HepG2 (cell line): Measurements from ENCODE around the gene PLOD3. TPM values are rescaled to one million over a fixed set of nuclear protein-coding genes. Genes with fewer than 3 reads are reported as not detected.

Experiments
- DRAP1 ChIP-seq: IDR thresholded peaks from 2 replicates; pipeline ENCODE4 v1.6.1; 2016; ENCODE audit warnings: missing genetic modification reagents, missing compliant biosample characterization
- FOXP1 ChIP-seq, 2 experiments: fragments of 450-650 bp in 1 of 2; IDR thresholded peaks; 2 replicates each; pipeline ENCODE4 v1.6.1; 2017 to 2018; ENCODE audit warnings: antibody characterized with exemption in 1 of 2
- IKZF5 ChIP-seq: IDR thresholded peaks from 2 replicates; pipeline ENCODE4 v1.6.1; 2018; ENCODE audit warnings: missing genetic modification reagents, mild to moderate bottlenecking, missing compliant biosample characterization
- RBFOX2 ChIP-seq: fragments of 200-400 bp; formaldehyde crosslinking; IDR thresholded peaks from 2 replicates; pipeline ENCODE4 v1.6.1; 2017; ENCODE audit warnings: low read depth, mild to moderate bottlenecking, low read length
- TEAD3 ChIP-seq: optimal IDR thresholded peaks from 2 replicates; pipeline ENCODE3; 2016; ENCODE audit warnings: borderline replicate concordance
- TRIM22 ChIP-seq: fragments of 450-650 bp; IDR thresholded peaks from 2 replicates; pipeline ENCODE4 v1.6.1; 2017
- ZNF556 ChIP-seq: sonication (generic); formaldehyde crosslinking; IDR thresholded peaks from 2 replicates; pipeline ENCODE4 v1.4.0; 2020; ENCODE audit warnings: mild to moderate bottlenecking, missing genetic modification reagents, borderline replicate concordance
- ZNF557 ChIP-seq: sonication (generic); formaldehyde crosslinking; IDR thresholded peaks from 2 replicates; pipeline ENCODE4 v1.4.0; 2020; ENCODE audit warnings: missing genetic modification reagents
- ZNF644 ChIP-seq: IDR thresholded peaks from 2 replicates; pipeline ENCODE4 v1.6.1; 2016; ENCODE audit warnings: low read depth
- ZZZ3 ChIP-seq: sonication (generic); formaldehyde crosslinking; IDR thresholded peaks from 2 replicates; pipeline ENCODE4 v1.4.0; 2020; ENCODE audit warnings: missing genetic modification reagents, mild to moderate bottlenecking, borderline replicate concordance
- polyA plus RNA-seq, 8 experiments: library from polyadenylated mRNA; depleted of rRNA in 3 of 8; stranded (reverse) in 7 of 8; unstranded in 1 of 8; fragments of >200 nt; fragmentation: Illumina TruSeq in 4 of 8; extraction: Trizol in 4 of 8; gene quantifications; 2 replicates each; pipeline versions ENCODE4 v1.2.1 to v1.2.3, GENCODE V29; 2011 to 2016; ENCODE audit warnings: low read depth in 4 of 8, missing spikeins in 1 of 8, mixed read lengths in 1 of 8; ENCODE audit not compliant: insufficient read depth in 1 of 8
- total RNA-seq, 5 experiments: library from RNA; depleted of rRNA; stranded (reverse); fragments of >200 nt; fragmentation: Illumina TruSeq; extraction: Trizol; gene quantifications; 2 replicates each; pipeline ENCODE4 v1.2.3, GENCODE V29; 2016; ENCODE audit warnings: low read depth in 1 of 5
- TF ChIP-seq, protein P1 (sequence below): IDR thresholded peaks from 2 replicates; pipeline ENCODE4 v1.6.1; 2016; ENCODE audit warnings: low read depth, missing genetic modification reagents, missing compliant biosample characterization
- TF ChIP-seq, protein P2 (sequence below): sonication (generic); formaldehyde crosslinking; IDR thresholded peaks from 2 replicates; pipeline ENCODE4 v1.4.0; 2020; ENCODE audit warnings: missing genetic modification reagents
- TF ChIP-seq, protein P3 (sequence below): IDR thresholded peaks from 2 replicates; pipeline ENCODE4 v1.6.1; 2016; ENCODE audit warnings: mild to moderate bottlenecking
- TF ChIP-seq, protein P4 (sequence below): IDR thresholded peaks from 2 replicates; pipeline ENCODE4 v1.6.1; 2016

The PLOD3 gene
- total and polyA plus RNA-seq, 2 of the 13 experiments (the other 11 are each of a cell fraction or from before 2014, with no cell fraction given) = 65.8 to 67.4 TPM

DNA sequence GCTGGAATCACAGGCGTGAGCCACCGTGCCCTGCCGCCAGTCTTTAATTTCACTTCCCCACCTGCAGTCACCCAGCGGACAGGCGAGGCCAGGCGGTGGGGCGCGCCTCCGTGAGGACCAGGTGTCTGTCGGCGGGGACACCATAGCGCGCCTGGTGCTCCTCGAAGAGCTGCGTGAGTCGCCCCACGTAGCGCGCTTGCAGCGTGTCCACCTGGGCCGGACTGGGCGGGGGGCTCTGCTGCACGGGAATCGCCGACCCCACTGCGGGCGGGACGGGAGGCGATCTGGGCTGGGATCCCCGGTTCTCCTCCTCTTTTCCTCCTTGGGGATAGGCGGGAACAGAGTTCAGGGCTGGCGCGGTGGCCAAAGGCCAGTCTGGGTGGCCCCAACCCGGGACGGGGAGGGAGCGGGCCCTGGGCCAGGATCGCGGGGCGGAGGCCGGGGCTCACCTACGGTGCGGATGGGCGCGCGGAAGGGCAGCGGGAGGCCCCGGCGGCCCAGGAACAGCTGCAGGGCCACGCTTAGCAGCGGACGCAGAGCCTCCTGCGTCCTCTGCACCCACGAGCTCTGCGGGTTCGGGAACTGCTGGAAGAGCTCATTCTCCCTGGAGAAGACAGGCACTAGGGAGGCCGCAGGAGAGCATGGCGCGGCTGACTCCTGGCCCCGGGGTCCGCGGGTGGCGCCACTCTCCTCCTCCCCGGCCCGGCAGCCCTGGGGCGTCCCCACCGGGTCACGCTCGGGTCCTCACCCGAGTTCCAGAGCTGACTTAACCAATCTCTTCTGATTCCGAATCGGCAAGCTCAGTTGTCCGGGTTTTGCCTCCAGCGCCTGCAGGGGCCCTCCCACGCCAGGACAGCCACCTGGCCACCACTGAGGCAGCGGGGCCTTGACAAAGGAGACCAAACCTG is 15.4 kb downstream of the PLOD3 start (continued):
- TF ChIP-seq, protein P1, sequence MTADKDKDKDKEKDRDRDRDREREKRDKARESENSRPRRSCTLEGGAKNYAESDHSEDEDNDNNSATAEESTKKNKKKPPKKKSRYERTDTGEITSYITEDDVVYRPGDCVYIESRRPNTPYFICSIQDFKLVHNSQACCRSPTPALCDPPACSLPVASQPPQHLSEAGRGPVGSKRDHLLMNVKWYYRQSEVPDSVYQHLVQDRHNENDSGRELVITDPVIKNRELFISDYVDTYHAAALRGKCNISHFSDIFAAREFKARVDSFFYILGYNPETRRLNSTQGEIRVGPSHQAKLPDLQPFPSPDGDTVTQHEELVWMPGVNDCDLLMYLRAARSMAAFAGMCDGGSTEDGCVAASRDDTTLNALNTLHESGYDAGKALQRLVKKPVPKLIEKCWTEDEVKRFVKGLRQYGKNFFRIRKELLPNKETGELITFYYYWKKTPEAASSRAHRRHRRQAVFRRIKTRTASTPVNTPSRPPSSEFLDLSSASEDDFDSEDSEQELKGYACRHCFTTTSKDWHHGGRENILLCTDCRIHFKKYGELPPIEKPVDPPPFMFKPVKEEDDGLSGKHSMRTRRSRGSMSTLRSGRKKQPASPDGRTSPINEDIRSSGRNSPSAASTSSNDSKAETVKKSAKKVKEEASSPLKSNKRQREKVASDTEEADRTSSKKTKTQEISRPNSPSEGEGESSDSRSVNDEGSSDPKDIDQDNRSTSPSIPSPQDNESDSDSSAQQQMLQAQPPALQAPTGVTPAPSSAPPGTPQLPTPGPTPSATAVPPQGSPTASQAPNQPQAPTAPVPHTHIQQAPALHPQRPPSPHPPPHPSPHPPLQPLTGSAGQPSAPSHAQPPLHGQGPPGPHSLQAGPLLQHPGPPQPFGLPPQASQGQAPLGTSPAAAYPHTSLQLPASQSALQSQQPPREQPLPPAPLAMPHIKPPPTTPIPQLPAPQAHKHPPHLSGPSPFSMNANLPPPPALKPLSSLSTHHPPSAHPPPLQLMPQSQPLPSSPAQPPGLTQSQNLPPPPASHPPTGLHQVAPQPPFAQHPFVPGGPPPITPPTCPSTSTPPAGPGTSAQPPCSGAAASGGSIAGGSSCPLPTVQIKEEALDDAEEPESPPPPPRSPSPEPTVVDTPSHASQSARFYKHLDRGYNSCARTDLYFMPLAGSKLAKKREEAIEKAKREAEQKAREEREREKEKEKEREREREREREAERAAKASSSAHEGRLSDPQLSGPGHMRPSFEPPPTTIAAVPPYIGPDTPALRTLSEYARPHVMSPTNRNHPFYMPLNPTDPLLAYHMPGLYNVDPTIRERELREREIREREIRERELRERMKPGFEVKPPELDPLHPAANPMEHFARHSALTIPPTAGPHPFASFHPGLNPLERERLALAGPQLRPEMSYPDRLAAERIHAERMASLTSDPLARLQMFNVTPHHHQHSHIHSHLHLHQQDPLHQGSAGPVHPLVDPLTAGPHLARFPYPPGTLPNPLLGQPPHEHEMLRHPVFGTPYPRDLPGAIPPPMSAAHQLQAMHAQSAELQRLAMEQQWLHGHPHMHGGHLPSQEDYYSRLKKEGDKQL (CRISPR knock-in tag) = no peak
- 0 out of 2 replicates have a peak, but pooled peaks have one; percentile 24 for TF ChIP-seq ZZZ3 (CRISPR knock-in tag)
- TF ChIP-seq TEAD3 = no peak
- no peak for TF ChIP-seq ZNF644 (CRISPR knock-in tag)
- no peak for TF ChIP-seq FOXP1 (IDR thresholded peaks at IDR 0.05)
- TF ChIP-seq FOXP1 (CRISPR knock-in tag; IDR thresholded peaks at IDR 0.05) = no peak
- 0 out of 2 replicates have a peak, but pooled peaks have one; percentile 25 for TF ChIP-seq DRAP1 (CRISPR knock-in tag)
- TF ChIP-seq IKZF5 (CRISPR knock-in tag) = no peak
- TF ChIP-seq ZNF557 (CRISPR knock-in tag) = no peak
- TF ChIP-seq, protein P2, sequence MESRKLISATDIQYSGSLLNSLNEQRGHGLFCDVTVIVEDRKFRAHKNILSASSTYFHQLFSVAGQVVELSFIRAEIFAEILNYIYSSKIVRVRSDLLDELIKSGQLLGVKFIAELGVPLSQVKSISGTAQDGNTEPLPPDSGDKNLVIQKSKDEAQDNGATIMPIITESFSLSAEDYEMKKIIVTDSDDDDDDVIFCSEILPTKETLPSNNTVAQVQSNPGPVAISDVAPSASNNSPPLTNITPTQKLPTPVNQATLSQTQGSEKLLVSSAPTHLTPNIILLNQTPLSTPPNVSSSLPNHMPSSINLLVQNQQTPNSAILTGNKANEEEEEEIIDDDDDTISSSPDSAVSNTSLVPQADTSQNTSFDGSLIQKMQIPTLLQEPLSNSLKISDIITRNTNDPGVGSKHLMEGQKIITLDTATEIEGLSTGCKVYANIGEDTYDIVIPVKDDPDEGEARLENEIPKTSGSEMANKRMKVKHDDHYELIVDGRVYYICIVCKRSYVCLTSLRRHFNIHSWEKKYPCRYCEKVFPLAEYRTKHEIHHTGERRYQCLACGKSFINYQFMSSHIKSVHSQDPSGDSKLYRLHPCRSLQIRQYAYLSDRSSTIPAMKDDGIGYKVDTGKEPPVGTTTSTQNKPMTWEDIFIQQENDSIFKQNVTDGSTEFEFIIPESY (CRISPR knock-in tag) = no peak
- peak; percentile 95 for TF ChIP-seq RBFOX2
- TF ChIP-seq, protein P3, sequence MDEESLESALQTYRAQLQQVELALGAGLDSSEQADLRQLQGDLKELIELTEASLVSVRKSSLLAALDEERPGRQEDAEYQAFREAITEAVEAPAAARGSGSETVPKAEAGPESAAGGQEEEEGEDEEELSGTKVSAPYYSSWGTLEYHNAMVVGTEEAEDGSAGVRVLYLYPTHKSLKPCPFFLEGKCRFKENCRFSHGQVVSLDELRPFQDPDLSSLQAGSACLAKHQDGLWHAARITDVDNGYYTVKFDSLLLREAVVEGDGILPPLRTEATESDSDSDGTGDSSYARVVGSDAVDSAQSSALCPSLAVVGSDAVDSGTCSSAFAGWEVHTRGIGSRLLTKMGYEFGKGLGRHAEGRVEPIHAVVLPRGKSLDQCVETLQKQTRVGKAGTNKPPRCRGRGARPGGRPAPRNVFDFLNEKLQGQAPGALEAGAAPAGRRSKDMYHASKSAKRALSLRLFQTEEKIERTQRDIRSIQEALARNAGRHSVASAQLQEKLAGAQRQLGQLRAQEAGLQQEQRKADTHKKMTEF (CRISPR knock-in tag) = peak; percentile 58; the same call in 1 of the 2 replicates
- no peak for TF ChIP-seq ZNF556 (CRISPR knock-in tag)
- no peak for TF ChIP-seq TRIM22
- TF ChIP-seq, protein P4, sequence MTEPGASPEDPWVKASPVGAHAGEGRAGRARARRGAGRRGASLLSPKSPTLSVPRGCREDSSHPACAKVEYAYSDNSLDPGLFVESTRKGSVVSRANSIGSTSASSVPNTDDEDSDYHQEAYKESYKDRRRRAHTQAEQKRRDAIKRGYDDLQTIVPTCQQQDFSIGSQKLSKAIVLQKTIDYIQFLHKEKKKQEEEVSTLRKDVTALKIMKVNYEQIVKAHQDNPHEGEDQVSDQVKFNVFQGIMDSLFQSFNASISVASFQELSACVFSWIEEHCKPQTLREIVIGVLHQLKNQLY (CRISPR knock-in tag) = no peak
